Natural killer cell (primary cell): ENCODE results near the gene TMEM51. TPM values are rescaled to one million over a fixed set of nuclear protein-coding genes. Genes with fewer than 3 reads are reported as not detected.

Experiments
- ATAC-seq, 3 donors: fragments of 150-1000 bp in 2 of 3; fragments of 200-7000 bp in 1 of 3; cut with Tn5 transposase; 1 replicate in 1 of 3; 2 replicates in 2 of 3; pipeline ENCODE4 v1.10.0; 2021; ENCODE audit warnings: mild to moderate bottlenecking in 2 of 3, moderate library complexity in 2 of 3
- DNase-seq, 2 donors: peaks; one replicate each; pipeline versions ENCODE4 v3.0.0 to v3.0.0-alpha.2; 2013 to 2021; ENCODE audit warnings: mixed read lengths in 1 of 2
- H3K27ac ChIP-seq: one replicate; pipeline ENCODE4 v1.5.1; 2013; ENCODE audit warnings: mild to moderate bottlenecking, low read length
- H3K27me3 ChIP-seq: one replicate; pipeline ENCODE4 v1.6.1; 2013; ENCODE audit warnings: low read length; ENCODE audit not compliant: control insufficient read depth, insufficient read depth
- H3K36me3 ChIP-seq: one replicate; pipeline ENCODE4 v1.6.1; 2013; ENCODE audit warnings: low read length; ENCODE audit not compliant: control insufficient read depth, insufficient read depth
- H3K4me1 ChIP-seq: one replicate; pipeline ENCODE4 v1.6.1; 2013; ENCODE audit warnings: low read length; ENCODE audit not compliant: control insufficient read depth, insufficient read depth
- H3K4me3 ChIP-seq: one replicate; pipeline ENCODE4 v1.5.1; 2013; ENCODE audit warnings: low read length
- H3K9me3 ChIP-seq: one replicate; pipeline ENCODE4 v1.6.1; 2013; ENCODE audit warnings: low read length; ENCODE audit not compliant: control insufficient read depth, insufficient read depth
- H3K27ac Mint-ChIP-seq, 2 donors: one replicate each; pipeline ENCODE4 v1.8.0; 2022; ENCODE audit warnings: mild to moderate bottlenecking in 2 of 2, mixed read lengths in 2 of 2, moderate library complexity in 1 of 2
- H3K27me3 Mint-ChIP-seq, 2 donors: one replicate each; pipeline ENCODE4 v1.8.0; 2022; ENCODE audit warnings: low read depth in 2 of 2, mixed read lengths in 2 of 2
- H3K36me3 Mint-ChIP-seq: one replicate; pipeline ENCODE4 v1.8.0; 2022; ENCODE audit warnings: mixed read lengths
- H3K4me1 Mint-ChIP-seq, 2 donors: one replicate each; pipeline ENCODE4 v1.8.0; 2022; ENCODE audit warnings: mixed read lengths in 2 of 2
- H3K4me3 Mint-ChIP-seq: one replicate; pipeline ENCODE4 v1.8.0; 2022; ENCODE audit warnings: mild to moderate bottlenecking, moderate library complexity, mixed read lengths
- H3K9me3 Mint-ChIP-seq, 2 donors: one replicate each; pipeline ENCODE4 v1.8.0; 2022; ENCODE audit warnings: mixed read lengths in 2 of 2
- CTCF ChIP-seq: fragments of 200-600 bp; IDR thresholded peaks from one replicate; pipeline ENCODE4 v1.8.0; 2022; ENCODE audit warnings: antibody characterized with exemption
- WGBS: methylation state at CpG from one replicate; pipeline ENCODE4 v1.1.7; 2013; ENCODE audit warnings: missing lambda C conversion rate; ENCODE audit not compliant: insufficient coverage; 5-methylcytosine and 5-hydroxymethylcytosine counted together
- intact Hi-C: fragments of 100-400 bp; cut with micrococcal nuclease; formaldehyde crosslinking; loops from one replicate; pipeline ENCODE4 v1.14.2; 2022
- total RNA-seq, 4 donors: library from RNA; stranded (reverse); fragments of 120-200 nt in 1 of 4; gene quantifications; one replicate each; pipeline versions ENCODE4 v1.2.3 to v1.2.4, GENCODE V29; 2013 to 2022

Gene TMEM51
- total RNA-seq, 3 donors from 2014 or later (not counting 1 experiment from before 2014, with no cell fraction given) = not detected

GRCh38 chr1:15225461-15225860, 71.9 kb downstream of the TMEM51 start:
- no peak overlapping the region for H3K4me3 ChIP-seq
- ATAC-seq (no peak), DNase-seq (no peak)
- intact Hi-C loops = no loop called here
- no peaks in the 10 kb centered on the region for H3K4me1 ChIP-seq
- H3K9me3 ChIP-seq = no peaks in the 10 kb centered on the region
- H3K27ac ChIP-seq = no peak overlapping the region
- H3K36me3 ChIP-seq = no peaks in the 10 kb centered on the region
- no peaks in the 10 kb centered on the region for H3K27me3 ChIP-seq
- H3K27me3 Mint-ChIP-seq = peaks cover 0 to 13% of the 10 kb centered on the region in 2 donors
- H3K9me3 Mint-ChIP-seq = no peaks in the 10 kb centered on the region
- TF ChIP-seq CTCF = no peak
- H3K4me1 Mint-ChIP-seq = no peaks in the 10 kb centered on the region
- no peak overlapping the region for H3K27ac Mint-ChIP-seq
- 90% methylated on average over 4 of the region's 4 CpGs for WGBS
- H3K36me3 Mint-ChIP-seq = no peaks in the 10 kb centered on the region
- H3K4me3 Mint-ChIP-seq = no peak overlapping the region

GRCh38 chr1:15226388-15227255, 73.1 kb downstream of the TMEM51 start:
- TF ChIP-seq CTCF = no peak
- DNase-seq (no peak), ATAC-seq (no peak)
- no peaks in the 10 kb centered on the region for H3K9me3 ChIP-seq
- no peak overlapping the region for H3K27ac ChIP-seq
- H3K36me3 ChIP-seq = no peaks in the 10 kb centered on the region
- intact Hi-C loops = no loop called here
- no peak overlapping the region for H3K4me3 Mint-ChIP-seq
- H3K27ac Mint-ChIP-seq = no peak overlapping the region
- H3K27me3 Mint-ChIP-seq = peaks cover 0 to 8% of the 10 kb centered on the region in 2 donors
- no peaks in the 10 kb centered on the region for H3K4me1 ChIP-seq
- 87% methylated on average over 17 of the region's 17 CpGs for WGBS
- no peaks in the 10 kb centered on the region for H3K27me3 ChIP-seq
- H3K4me1 Mint-ChIP-seq = peaks cover 0 to 3% of the 10 kb centered on the region in 2 donors
- H3K36me3 Mint-ChIP-seq = no peaks in the 10 kb centered on the region
- H3K9me3 Mint-ChIP-seq = no peaks in the 10 kb centered on the region
- H3K4me3 ChIP-seq = no peak overlapping the region

GRCh38 chr1:15229707-15230131, 76.2 kb downstream of the TMEM51 start:
- 89% methylated on average over 1 of the region's 4 CpGs for WGBS
- no peak overlapping the region for H3K27ac Mint-ChIP-seq
- Histone ChIP-seq H3K36me3 (no peaks in the 10 kb centered on the region), H3K27me3 (no peaks in the 10 kb centered on the region), H3K9me3 (no peaks in the 10 kb centered on the region), H3K4me1 (no peaks in the 10 kb centered on the region), H3K27ac (no peak overlapping the region), H3K4me3 (no peak overlapping the region)
- H3K4me1 Mint-ChIP-seq = peaks cover 0 to 5% of the 10 kb centered on the region in 2 donors
- H3K36me3 Mint-ChIP-seq = no peaks in the 10 kb centered on the region
- peaks cover 0 to 6% of the 10 kb centered on the region in 2 donors for H3K27me3 Mint-ChIP-seq
- DNase-seq (no peak), ATAC-seq (no peak)
- intact Hi-C loops = no loop called here
- TF ChIP-seq CTCF = no peak
- H3K4me3 Mint-ChIP-seq = no peak overlapping the region
- H3K9me3 Mint-ChIP-seq = no peaks in the 10 kb centered on the region
